ENCODE measurements around the gene RPL31. TPM values are rescaled to one million over a fixed set of nuclear protein-coding genes. Genes with fewer than 3 reads are reported as not detected.

The RPL31 gene
- total RNA-seq, 1 experiment from 2014 or later, result 1,893 TPM

DNA sequence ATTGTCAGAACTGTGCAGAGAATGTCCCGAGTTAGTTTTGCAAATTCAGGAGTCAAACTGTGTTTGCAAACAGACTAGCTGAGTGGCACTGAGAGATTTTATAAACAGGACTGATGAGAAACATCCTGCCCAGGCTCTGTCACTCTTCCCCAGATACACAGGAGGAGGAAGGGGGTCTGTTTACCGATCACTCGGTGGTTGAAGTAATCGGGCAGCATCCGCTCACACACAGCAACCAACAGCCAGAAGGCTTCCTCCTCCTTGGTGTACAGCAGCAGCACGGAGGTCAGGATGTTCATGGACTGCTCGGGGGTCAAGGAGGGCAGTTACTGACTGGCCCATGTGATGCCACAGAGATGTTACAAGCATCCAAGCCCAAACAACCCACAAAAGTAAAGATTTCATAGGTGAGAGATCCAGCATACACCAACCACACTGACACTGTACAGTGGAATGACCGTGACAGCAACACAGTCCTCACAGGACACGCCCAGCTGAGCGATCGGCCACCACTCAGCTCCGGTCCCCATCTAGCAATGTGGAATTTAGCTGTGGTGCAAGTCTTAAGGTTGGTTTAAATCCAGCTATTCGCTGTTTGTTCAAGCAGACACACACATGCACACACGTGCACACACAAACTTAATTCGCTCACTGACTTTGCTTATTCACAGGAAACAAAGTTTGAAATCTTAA lies 30.1 kb downstream of the RPL31 start:
- Mint-ChIP-seq H3K4me3 (no peak overlapping the region), H3K4me1 (no peaks in the 10 kb centered on the region), H3K9me3 (peaks cover 0 to 6% of the 10 kb centered on the region in 2 experiments; a peak in 1 of 5 replicates), H3K36me3 (ENCODE audit: insufficient read depth in 1 of 3, low read depth in 3 of 3) (peaks cover 15 to 47% (median 43%) of the 10 kb centered on the region in 3 experiments), H3K27me3 (ENCODE audit: low read depth) (no peaks in the 10 kb centered on the region), H3K27ac (peak overlapping the region in 2 of 3 experiments; percentile 13 to 53; a peak in 2 of 7 replicates)
- Histone ChIP-seq H3K4me1 (ENCODE audit: insufficient read depth, low read length) (no peaks in the 10 kb centered on the region), H2BK5ac (ENCODE audit: insufficient read length, low read length) (no peak overlapping the region), H2BK12ac (ENCODE audit: insufficient read length, low read depth, low read length) (no peak overlapping the region), H3K23ac (ENCODE audit: insufficient read length, low read depth, low read length) (no peak overlapping the region), H3K9me3 (ENCODE audit: control insufficient read depth, low read depth, low read length) (no peaks in the 10 kb centered on the region), H4K91ac (ENCODE audit: insufficient read length, low read depth, low read length) (no peak overlapping the region), H3K56ac (ENCODE audit: insufficient read length, low read depth, low read length) (no peak overlapping the region), H3K79me2 (ENCODE audit: insufficient read depth, low read length) (no peaks in the 10 kb centered on the region), H4K5ac (ENCODE audit: insufficient read length, low read depth, low read length) (no peak overlapping the region), H3K23me2 (ENCODE audit: insufficient read length, low read depth, low read length, poor library complexity, severe bottlenecking) (no peaks in the 10 kb centered on the region), H2BK15ac (ENCODE audit: low read depth, low read length) (no peak overlapping the region), H3K4me2 (ENCODE audit: insufficient read depth, insufficient read length, low read length) (no peak overlapping the region), H2BK120ac (ENCODE audit: low read depth, low read length, poor library complexity, severe bottlenecking) (no peak overlapping the region), H2AK5ac (ENCODE audit: insufficient read length, low read length) (no peak overlapping the region), H3K4ac (ENCODE audit: low read depth, low read length) (no peak overlapping the region), H3K79me1 (ENCODE audit: insufficient read depth, low read depth, low read length, poor library complexity, severe bottlenecking) (no peaks in the 10 kb centered on the region), H3K14ac (ENCODE audit: insufficient read depth, low read length) (no peak overlapping the region), H3K27me3 (ENCODE audit: insufficient read depth, low read length) (no peaks in the 10 kb centered on the region), H3T11ph (ENCODE audit: low read length) (no peak overlapping the region), H3K9ac (ENCODE audit: extremely low read depth, insufficient read length, low read length) (no peak overlapping the region), H2AFZ (ENCODE audit: low read length) (no peak overlapping the region), H2BK20ac (ENCODE audit: low read depth, low read length, poor library complexity, severe bottlenecking) (no peak overlapping the region), H3K18ac (ENCODE audit: insufficient read length, low read depth, low read length) (no peak overlapping the region), H4K8ac (replicated peaks; ENCODE audit: insufficient read length, low read depth, low read length) (no peak overlapping the region), H4K20me1 (ENCODE audit: control insufficient read depth, insufficient read depth, insufficient read length) (no peaks in the 10 kb centered on the region), H3K27ac (ENCODE audit: insufficient read length, low read depth, low read length) (no peak overlapping the region)
- TF ChIP-seq, protein P1, sequence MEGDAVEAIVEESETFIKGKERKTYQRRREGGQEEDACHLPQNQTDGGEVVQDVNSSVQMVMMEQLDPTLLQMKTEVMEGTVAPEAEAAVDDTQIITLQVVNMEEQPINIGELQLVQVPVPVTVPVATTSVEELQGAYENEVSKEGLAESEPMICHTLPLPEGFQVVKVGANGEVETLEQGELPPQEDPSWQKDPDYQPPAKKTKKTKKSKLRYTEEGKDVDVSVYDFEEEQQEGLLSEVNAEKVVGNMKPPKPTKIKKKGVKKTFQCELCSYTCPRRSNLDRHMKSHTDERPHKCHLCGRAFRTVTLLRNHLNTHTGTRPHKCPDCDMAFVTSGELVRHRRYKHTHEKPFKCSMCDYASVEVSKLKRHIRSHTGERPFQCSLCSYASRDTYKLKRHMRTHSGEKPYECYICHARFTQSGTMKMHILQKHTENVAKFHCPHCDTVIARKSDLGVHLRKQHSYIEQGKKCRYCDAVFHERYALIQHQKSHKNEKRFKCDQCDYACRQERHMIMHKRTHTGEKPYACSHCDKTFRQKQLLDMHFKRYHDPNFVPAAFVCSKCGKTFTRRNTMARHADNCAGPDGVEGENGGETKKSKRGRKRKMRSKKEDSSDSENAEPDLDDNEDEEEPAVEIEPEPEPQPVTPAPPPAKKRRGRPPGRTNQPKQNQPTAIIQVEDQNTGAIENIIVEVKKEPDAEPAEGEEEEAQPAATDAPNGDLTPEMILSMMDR (conservative IDR thresholded peaks at IDR 0.05), result no peak
- DNase-seq, result no peak
- WGBS (ENCODE audit: extremely low coverage, insufficient read length, low lambda C conversion rate), result no CpG with 5 or more reads among the region's 15 CpGs
